Measurements from ENCODE around the gene GLI3.

The GLI3 gene

GRCh38 chr7:42137431-42137830 lies 99.6 kb downstream of the GLI3 start:
- no peak for DNase-seq

GRCh38 chr7:42135728-42136127 lies 101.3 kb downstream of the GLI3 start:
- DNase-seq, result no peak

DNA sequence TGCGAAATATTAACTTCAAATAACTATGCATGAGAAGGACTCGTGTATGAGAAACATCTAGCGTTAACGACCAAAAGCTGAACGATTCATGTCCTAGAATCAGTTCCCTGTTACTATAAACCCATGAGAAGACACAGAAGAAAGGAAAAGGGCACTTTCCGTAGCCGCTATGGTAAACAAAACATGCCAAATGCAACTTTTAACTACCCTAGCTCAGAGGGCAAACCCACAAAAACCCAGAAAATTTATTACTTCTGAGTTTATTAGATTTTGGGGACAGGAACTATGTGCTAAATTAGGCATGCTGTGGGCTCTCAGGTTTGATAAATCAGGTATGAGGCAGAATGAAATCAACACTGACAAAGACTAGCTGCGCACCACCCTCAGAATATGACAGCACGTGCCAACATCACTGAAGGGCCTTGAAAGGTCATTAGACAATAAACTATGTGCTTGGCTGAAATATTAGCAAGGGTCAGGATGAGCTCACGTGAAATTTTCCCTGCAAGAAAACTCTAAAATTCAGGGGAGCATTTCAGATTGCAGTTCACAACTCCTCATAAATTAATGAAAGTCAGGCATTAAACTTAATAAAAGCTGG lies 102.6 kb downstream of the GLI3 start:
- DNase-seq, result no peak

DNA sequence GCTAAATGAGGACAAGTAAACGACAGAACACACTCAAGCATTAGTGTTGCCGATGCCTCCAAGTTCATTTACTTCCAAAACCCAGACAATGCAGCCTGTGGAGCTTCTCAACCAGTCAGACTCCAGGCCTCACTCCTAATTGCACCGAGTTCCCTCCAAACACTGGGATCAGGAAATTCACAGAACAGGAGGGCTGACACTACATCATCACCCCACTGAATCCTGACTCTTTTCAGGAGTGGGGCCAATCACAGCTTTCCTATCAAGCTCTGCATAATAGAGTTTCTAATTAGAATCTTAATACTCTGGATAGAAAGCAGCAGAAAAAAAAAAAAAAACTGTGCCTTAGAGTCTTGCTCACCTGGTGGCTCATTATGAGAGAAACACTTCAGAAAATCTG lies 103.7 kb downstream of the GLI3 start:
- no peak for DNase-seq

- no peak for DNase-seq
Observed at GRCh38 chr7:42128703-42129102, 108.3 kb downstream of the GLI3 start.

GRCh38 chr7:42127232-42127622 lies 109.8 kb downstream of the GLI3 start:
- DNase-seq, result no peak

- no peak for DNase-seq
Observed at GRCh38 chr7:42126475-42127231, 110.4 kb downstream of the GLI3 start.

- no peak for DNase-seq
Observed at GRCh38 chr7:42125321-42125720, 111.7 kb downstream of the GLI3 start.

GRCh38 chr7:42123716-42124115 lies 113.3 kb downstream of the GLI3 start:
- DNase-seq, result no peak

GRCh38 chr7:42120191-42120590 lies 116.8 kb downstream of the GLI3 start:
- DNase-seq, result no peak

DNA sequence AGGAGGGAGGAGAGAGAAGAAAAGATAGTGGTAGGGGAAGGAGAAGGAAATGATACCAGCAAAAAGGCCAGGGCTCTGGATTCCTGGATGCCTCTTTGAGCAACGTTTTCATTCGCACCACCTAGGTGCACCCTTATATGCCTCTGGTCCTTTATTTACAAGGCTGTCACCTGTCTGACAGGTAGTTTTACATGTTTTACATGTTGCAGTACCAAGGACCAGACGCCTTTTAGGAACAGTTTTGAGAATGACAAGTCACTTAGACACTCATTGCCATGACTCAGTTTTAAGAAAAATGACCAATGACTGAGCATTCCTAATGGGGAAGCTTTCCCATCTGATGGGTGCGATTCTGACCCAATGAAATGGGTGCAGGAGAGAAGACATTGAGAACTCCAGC lies 119.8 kb downstream of the GLI3 start:
- no peak for DNase-seq

DNA sequence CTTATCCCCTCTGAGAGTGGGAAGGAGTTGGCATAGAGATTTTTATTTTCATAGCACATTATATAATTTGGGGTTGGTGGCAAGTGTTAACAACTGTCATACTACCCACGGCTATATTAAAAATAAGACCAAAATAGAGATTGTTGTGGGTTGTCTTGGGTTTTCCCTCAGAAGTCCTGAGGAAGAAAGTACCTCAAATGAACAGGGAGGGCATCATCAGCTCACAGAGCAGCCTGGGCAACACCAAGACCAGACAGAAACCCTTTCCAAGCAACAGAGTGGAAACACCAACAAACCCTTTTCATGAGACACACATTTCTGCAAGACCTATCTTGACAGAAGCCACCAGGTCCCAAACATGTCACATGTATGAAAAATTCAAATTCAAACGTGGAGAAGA lies 121.2 kb downstream of the GLI3 start:
- DNase-seq, result no peak

DNA sequence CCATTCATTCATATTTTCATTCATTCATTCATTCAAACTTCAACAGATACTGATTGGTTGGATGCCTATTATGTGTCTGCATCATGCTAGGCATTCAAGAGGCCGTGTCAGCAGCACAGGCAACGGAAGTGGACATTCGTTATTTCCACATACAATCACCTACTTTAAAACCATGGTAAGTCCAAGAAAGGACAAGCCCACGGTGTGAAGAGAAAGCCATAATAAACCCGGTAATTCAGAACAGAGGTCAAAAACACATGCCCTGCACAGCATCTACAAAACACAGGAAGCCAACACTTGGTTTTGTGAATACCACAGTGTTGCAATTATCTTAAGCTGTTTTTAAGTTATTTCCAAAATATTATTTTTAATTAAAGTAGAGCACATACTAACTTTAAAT lies 126.7 kb downstream of the GLI3 start:
- no peak for DNase-seq

DNA sequence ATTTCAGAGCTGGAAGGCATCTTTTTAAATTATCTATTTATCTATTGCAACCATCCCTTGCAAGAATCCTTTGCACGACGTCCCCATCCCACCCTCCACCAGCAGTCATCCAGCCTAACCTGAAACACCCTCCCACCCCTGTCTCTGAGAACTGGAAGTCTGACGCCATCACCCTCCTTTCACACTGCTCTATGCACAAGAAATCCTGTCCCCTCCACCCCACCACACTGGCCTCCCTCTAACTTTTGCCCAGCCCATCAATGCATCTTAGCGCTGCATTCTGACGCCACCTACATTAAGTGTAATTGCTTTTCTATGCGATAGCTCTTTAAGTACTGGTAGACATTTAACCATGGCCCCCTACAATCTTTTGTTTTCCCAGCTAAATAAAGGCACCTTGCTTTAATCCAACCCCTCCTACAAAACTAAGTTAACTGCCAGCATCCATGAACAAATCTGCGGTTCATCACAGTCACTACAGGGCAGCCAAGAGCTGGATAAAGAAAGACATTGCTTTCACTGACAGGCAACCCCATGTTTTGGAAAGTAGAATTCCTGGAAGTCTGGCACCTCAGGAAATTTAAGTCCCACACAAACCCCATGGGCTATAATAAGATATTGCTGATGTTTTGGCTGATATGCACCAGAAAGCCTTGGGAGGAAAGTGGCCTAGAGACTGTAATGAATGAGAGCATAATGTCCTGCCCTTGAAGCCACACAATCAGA lies 128.0 kb downstream of the GLI3 start:
- no peak for DNase-seq

- no peak for DNase-seq
Observed at GRCh38 chr7:42107484-42108240, 129.3 kb downstream of the GLI3 start.

- no peak for DNase-seq
Observed at GRCh38 chr7:42106562-42106961, 130.4 kb downstream of the GLI3 start.

DNA sequence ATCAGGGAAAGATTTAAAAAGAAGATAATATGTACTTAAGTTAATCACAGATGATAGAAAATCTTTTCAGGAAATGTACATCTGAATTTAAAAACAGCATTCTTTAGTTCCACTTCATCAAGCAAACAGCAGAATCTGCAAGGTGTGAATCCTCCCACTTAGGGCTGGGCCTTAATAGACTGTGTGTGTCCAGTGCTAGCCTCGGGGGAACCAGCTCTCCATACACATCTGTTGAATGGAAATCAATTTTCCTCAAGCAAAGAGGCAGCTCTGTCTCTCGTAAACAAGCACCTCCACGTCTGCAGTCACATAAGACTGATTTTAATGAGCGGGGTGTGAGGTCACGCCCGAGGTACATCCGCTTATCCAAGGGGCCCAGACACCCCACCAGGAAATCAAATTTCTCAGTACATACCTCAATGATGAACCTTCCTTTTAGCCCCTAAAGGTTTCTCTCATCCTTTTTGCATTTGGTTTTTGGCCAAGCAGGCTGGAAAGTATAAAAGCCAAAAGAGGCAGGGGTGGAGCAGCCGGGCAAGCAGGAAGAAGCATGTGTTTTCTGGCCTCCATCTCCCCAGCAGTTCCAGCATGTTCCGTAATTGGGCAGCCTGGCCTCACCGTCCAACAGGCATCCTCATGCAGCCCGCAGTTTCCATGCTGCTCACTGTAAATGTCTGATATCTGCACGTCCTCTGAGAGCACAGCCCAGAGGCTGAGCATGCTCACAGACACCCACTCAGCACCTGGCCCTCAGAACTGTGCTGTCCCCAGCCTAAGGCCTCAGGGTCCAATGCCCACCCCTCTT lies 131.3 kb downstream of the GLI3 start:
- DNase-seq, result no peak

- DNase-seq, result no peak
Observed at GRCh38 chr7:42104694-42105093, 132.3 kb downstream of the GLI3 start.

DNA sequence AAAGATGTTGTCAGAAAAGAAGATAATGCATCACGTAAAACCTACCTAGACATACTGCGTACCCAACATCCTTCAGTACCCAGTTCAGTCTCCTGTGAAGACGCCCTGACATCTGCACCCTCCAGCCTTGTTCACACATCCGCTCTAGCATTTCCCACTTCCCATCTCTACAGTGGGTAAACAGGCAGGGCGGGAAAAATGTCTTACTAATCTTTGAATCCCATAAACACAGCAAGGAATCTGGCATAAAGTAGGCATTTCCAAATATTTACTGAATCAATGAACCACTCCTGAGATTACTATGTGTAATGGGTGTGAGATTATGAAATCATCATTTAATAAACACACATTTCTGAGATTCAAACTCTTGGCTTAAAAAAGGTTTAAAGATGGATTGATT lies 132.8 kb downstream of the GLI3 start:
- DNase-seq, result no peak

DNA sequence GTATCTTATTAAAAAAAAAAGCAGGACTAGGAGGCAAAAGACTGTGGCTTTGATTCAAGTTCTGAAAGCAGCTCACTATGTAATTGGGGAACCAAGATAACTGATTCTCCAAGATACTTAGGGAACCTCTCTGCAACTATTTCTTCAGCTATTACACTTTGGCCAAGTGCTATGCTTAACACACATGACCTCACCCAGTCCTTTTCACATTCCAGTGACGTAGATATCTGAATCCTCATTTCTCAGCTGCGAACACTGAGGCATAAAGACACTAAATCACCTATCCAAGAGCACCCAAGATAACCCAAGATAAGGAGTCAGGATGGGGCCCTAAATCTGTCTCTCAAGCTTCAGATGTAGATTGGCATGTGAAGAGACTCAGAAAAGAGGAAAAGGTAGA lies 133.6 kb downstream of the GLI3 start:
- DNase-seq, result no peak

- no peak for DNase-seq
Observed at GRCh38 chr7:42103020-42103419, 134.0 kb downstream of the GLI3 start.

GRCh38 chr7:42102301-42102700 lies 134.7 kb downstream of the GLI3 start:
- no peak for DNase-seq

DNA sequence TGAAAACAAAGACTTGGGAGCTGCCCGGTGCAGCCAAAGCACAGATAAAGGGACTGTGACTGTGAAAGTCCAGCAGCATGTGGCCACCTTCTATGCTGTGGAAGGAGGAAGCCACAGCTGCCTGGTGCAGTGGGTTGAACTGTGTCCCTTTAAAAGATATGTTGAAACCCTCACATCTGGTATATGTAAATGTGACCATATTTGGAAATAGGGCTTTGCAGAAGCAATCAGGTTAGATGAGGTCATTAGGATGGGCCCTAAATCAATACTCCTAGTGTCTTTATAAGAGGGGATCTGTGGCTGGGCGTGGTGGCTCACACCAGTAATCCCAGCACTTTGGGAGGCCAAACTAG lies 136.9 kb downstream of the GLI3 start:
- DNase-seq, result no peak

All from NCI-H1436 (cell line).